ENCODE measurements around the gene A3GALT2. TPM values are rescaled to one million over a fixed set of nuclear protein-coding genes. Genes with fewer than 3 reads are reported as not detected.

The A3GALT2 gene
- total RNA-seq, 1 donor from 2014 or later = 0.71 TPM

DNA sequence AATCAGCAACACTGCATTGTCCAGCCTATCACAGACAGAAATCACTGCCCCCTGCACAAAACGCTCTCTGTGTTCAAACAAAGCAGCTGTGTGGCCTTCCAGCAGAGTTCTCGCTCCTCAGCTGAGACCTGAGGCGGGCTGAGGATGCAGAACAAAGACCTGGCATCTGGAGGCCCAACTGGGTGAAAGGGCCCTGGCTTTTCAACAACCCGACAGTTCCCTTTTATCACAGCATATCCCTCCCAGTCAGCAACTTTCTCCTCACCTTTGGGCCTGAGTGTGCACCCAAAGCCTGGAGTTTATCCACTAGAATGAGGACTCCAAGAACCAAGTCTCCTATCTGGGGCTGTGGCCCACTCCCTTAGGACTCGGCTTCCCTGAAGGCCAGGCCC, 42.6 kb upstream of the A3GALT2 start:
- DNase-seq = no peak
- Mint-ChIP-seq H3K9me3 (ENCODE audit: unreplicated experiment) (peaks cover 37% of the 10 kb centered on the region), H3K4me1 (ENCODE audit: low read depth, unreplicated experiment) (peaks cover 68% of the 10 kb centered on the region), H3K36me3 (ENCODE audit: unreplicated experiment) (peaks cover 8% of the 10 kb centered on the region), H3K4me3 (ENCODE audit: unreplicated experiment) (peak overlapping the region; percentile 88), H3K27ac (ENCODE audit: unreplicated experiment) (peak overlapping the region; percentile 100), H3K27me3 (ENCODE audit: unreplicated experiment) (peaks cover 24% of the 10 kb centered on the region)
- TF ChIP-seq, protein P1, sequence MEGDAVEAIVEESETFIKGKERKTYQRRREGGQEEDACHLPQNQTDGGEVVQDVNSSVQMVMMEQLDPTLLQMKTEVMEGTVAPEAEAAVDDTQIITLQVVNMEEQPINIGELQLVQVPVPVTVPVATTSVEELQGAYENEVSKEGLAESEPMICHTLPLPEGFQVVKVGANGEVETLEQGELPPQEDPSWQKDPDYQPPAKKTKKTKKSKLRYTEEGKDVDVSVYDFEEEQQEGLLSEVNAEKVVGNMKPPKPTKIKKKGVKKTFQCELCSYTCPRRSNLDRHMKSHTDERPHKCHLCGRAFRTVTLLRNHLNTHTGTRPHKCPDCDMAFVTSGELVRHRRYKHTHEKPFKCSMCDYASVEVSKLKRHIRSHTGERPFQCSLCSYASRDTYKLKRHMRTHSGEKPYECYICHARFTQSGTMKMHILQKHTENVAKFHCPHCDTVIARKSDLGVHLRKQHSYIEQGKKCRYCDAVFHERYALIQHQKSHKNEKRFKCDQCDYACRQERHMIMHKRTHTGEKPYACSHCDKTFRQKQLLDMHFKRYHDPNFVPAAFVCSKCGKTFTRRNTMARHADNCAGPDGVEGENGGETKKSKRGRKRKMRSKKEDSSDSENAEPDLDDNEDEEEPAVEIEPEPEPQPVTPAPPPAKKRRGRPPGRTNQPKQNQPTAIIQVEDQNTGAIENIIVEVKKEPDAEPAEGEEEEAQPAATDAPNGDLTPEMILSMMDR (IDR thresholded peaks at IDR 0.05; ENCODE audit: partially characterized antibody, unreplicated experiment) = no peak

DNA sequence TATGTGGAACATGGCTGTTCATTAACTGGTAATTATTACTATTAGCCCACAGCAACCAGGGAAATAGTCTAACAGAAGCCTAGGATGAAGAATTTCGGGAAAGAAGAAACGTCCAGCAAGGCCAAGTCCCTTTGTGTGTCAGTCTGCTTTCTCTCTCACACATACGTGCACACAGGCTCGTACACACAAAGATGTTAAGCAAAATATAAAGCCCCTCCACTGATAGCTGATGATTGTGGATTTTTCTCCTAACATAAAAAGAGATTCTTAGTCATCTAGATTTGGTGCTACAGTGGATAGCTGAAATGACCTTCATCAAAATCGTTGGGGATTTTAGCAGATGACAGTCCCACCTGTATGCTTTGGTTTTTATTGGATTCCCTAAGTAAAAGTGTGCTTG, 42.1 kb upstream of the A3GALT2 start:
- H3K9me3 Mint-ChIP-seq (ENCODE audit: unreplicated experiment) = peaks cover 37% of the 10 kb centered on the region
- DNase-seq = no peak
- TF ChIP-seq, protein P1 (IDR thresholded peaks at IDR 0.05; ENCODE audit: partially characterized antibody, unreplicated experiment) = no peak
- peaks cover 8% of the 10 kb centered on the region for H3K36me3 Mint-ChIP-seq (ENCODE audit: unreplicated experiment)
- H3K4me3 Mint-ChIP-seq (ENCODE audit: unreplicated experiment) = peak overlapping the region; percentile 88
- peaks cover 23% of the 10 kb centered on the region for H3K27me3 Mint-ChIP-seq (ENCODE audit: unreplicated experiment)
- peak overlapping the region; percentile 100 for H3K27ac Mint-ChIP-seq (ENCODE audit: unreplicated experiment)
- H3K4me1 Mint-ChIP-seq (ENCODE audit: low read depth, unreplicated experiment) = peaks cover 72% of the 10 kb centered on the region

DNA sequence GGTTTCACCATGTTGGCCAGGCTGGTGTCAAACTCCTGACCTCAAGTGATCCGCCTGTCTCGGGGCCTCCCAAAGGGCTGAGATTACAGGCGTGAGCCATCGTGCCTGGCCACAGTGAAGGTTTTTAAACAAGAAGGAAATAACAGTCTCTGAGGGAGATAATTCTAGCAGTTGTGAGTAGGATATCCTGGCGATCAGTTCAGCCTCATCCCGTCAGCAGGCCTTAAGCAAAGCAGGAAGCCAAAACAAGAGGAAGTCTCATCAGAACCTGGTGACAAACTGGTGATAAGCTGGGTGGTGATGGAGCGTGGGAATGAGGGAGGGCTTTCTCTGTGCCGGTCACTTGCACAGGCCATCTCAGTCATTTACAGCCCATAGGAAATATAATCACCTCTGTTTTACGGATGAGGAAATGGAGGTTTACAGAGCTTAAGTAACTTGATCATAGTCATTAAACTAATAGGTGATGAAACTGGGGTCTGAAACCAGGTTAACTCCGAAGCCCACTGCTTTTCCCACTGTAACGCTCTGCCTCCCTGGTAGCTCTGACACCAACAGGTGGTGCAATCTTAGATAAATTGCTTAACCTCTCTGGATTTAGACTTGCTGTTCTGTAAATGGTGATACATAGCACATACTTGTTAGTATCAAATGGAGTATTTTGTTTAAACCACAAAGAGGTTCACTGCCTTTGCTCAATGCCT, 40.8 kb upstream of the A3GALT2 start:
- peaks cover 75% of the 10 kb centered on the region for H3K4me1 Mint-ChIP-seq (ENCODE audit: low read depth, unreplicated experiment)
- peak overlapping the region; percentile 88 for H3K4me3 Mint-ChIP-seq (ENCODE audit: unreplicated experiment)
- H3K27me3 Mint-ChIP-seq (ENCODE audit: unreplicated experiment) = peaks cover 22% of the 10 kb centered on the region
- H3K36me3 Mint-ChIP-seq (ENCODE audit: unreplicated experiment) = peaks cover 14% of the 10 kb centered on the region
- TF ChIP-seq, protein P1 (IDR thresholded peaks at IDR 0.05; ENCODE audit: partially characterized antibody, unreplicated experiment) = no peak
- H3K27ac Mint-ChIP-seq (ENCODE audit: unreplicated experiment) = peak overlapping the region; percentile 100
- no peak for DNase-seq
- peaks cover 36% of the 10 kb centered on the region for H3K9me3 Mint-ChIP-seq (ENCODE audit: unreplicated experiment)

DNA sequence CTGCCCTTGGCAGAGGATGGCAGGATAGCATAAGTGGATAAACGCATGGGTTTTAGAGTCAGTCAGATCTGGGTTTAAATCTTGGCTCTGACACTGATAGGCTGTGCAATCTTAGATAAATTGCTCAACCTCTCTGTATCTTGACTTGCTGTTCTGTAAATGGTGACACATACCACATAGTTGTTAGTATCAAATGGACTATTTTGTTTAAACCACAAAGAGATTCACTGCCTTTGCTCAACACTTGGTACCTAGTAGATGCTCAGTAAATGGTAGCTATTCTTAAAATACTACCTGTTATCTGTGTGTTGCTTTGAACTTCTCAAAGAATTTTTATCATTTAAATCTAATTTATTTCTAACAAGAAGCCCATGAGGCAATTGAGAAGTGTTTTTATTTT, 39.5 kb upstream of the A3GALT2 start:
- TF ChIP-seq, protein P1 (IDR thresholded peaks at IDR 0.05; ENCODE audit: partially characterized antibody, unreplicated experiment) = no peak
- peaks cover 16% of the 10 kb centered on the region for H3K36me3 Mint-ChIP-seq (ENCODE audit: unreplicated experiment)
- H3K27me3 Mint-ChIP-seq (ENCODE audit: unreplicated experiment) = peaks cover 22% of the 10 kb centered on the region
- H3K27ac Mint-ChIP-seq (ENCODE audit: unreplicated experiment) = no peak overlapping the region
- peaks cover 72% of the 10 kb centered on the region for H3K4me1 Mint-ChIP-seq (ENCODE audit: low read depth, unreplicated experiment)
- H3K4me3 Mint-ChIP-seq (ENCODE audit: unreplicated experiment) = no peak overlapping the region
- peaks cover 31% of the 10 kb centered on the region for H3K9me3 Mint-ChIP-seq (ENCODE audit: unreplicated experiment)
- DNase-seq = no peak

DNA sequence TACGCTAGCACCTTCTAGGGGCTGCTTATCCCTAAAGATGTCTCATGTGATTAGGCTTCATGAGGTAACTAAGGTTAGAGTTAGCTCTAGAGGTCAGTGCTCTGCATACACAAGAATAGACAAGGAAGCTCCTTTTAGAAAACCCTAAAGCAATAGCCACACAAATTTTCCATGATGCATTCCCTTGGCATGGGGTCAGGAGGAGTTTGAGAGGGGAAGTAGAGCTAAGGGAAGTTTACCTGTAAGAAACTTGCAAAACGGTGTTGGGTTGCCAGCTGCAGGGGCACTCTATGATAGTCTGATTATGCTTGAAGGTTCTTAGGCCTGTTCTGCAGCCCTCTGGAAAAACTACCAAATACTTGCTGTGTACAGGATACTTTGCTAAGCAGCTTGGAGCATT, 39.0 kb upstream of the A3GALT2 start:
- no peak for DNase-seq
- Mint-ChIP-seq H3K9me3 (ENCODE audit: unreplicated experiment) (peaks cover 31% of the 10 kb centered on the region), H3K27me3 (ENCODE audit: unreplicated experiment) (peaks cover 22% of the 10 kb centered on the region), H3K4me3 (ENCODE audit: unreplicated experiment) (no peak overlapping the region), H3K4me1 (ENCODE audit: low read depth, unreplicated experiment) (peaks cover 72% of the 10 kb centered on the region), H3K36me3 (ENCODE audit: unreplicated experiment) (peaks cover 19% of the 10 kb centered on the region), H3K27ac (ENCODE audit: unreplicated experiment) (no peak overlapping the region)
- TF ChIP-seq, protein P1 (IDR thresholded peaks at IDR 0.05; ENCODE audit: partially characterized antibody, unreplicated experiment) = no peak

Measured in glutamatergic neuron (in vitro differentiated cells).